A549 (cell line): ENCODE measurements around the gene PEF1.

Experiments used
- E2F6 ChIP-seq: IDR thresholded peaks from 2 replicates; pipeline ENCODE4 v1.6.1; 2012; ENCODE audit warnings: low read depth, borderline replicate concordance
- EP300 ChIP-seq, 2 experiments: fragments of >200 bp; sonication (Bioruptor Twin); formaldehyde crosslinking; IDR thresholded peaks; 2 replicates in 1 of 2; 3 replicates in 1 of 2; pipeline ENCODE4 v1.6.1; 2016 to 2017
- JUNB ChIP-seq: fragments of >200 bp; sonication (Bioruptor Twin); formaldehyde crosslinking; IDR thresholded peaks from 2 replicates; pipeline ENCODE4 v1.6.1; 2016
- MAZ ChIP-seq: fragments of 150-350 bp; IDR thresholded peaks from 2 replicates; pipeline ENCODE4 v1.6.1; 2014; ENCODE audit warnings: antibody characterized with exemption, low read depth, low read length, borderline replicate concordance
- REST ChIP-seq: fragments of 200-600 bp; sonication (generic); IDR thresholded peaks from 2 replicates; pipeline ENCODE4 v1.6.1; 2016; ENCODE audit warnings: antibody characterized with exemption, mild to moderate bottlenecking, moderate library complexity

- TF ChIP-seq MAZ (no peak), REST (no peak), EP300 (IDR thresholded peaks at IDR 0.05) (no peak), JUNB (no peak), E2F6 (no peak)
Observed at GRCh38 chr1:31687601-31688000, 42.9 kb upstream of the PEF1 start.
